ENCODE measurements around the gene GBX2. TPM values are rescaled to one million over a fixed set of nuclear protein-coding genes. Genes with fewer than 3 reads are reported as not detected.

Gene GBX2
- total RNA-seq, 1 experiment from 2014 or later = not detected

DNA sequence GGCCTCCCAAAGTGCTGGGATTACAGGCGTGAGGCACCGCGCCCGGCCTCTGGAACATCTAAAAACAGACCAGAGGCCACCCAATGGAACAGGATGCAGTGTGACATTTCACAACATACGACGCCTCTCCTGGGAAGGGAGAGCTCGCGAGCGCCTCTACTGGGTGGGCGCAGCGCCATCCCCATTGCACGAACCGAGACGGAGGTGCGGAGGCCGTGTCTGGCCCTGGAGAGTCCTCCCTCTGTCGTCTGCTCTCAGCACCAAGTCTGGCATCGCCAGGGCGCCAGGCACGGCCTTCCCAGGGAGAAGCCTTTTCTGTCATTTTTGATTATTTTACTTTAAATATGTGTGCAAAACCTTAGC lies 9.4 kb upstream of the GBX2 start:
- BruUV-seq (replicated peaks) = no TSS peak
- no peak for TF ChIP-seq CTCF (IDR thresholded peaks at IDR 0.05; ENCODE audit: unreplicated experiment)
- CTCF ChIA-PET = interaction anchor here (0.6 to 5.3 kb wide), 9 partner anchors 9 to 412 kb away, joined by 3 to 52 read pairs (median 3); no protein-coding TSS in a partner anchor
- intact Hi-C loops (cut with micrococcal nuclease) = no loop called here
- POLR2A ChIA-PET = no interaction called here
- Mint-ChIP-seq H3K4me1 (ENCODE audit: insufficient read depth, unreplicated experiment) (peaks cover 13% of the 10 kb centered on the region), H3K4me3 (ENCODE audit: unreplicated experiment) (no peak overlapping the region), H3K27me3 (ENCODE audit: insufficient read depth, unreplicated experiment) (peaks cover 14% of the 10 kb centered on the region), H3K9me3 (ENCODE audit: unreplicated experiment) (no peaks in the 10 kb centered on the region), H3K36me3 (ENCODE audit: insufficient read depth, unreplicated experiment) (no peaks in the 10 kb centered on the region), H3K27ac (ENCODE audit: low read depth, unreplicated experiment) (no peak overlapping the region)
- DNase-seq (ENCODE audit: unreplicated experiment) = no peak

GRCh38 chr2:236176951-236177350 lies 8.8 kb upstream of the GBX2 start:
- Mint-ChIP-seq H3K4me1 (ENCODE audit: insufficient read depth, unreplicated experiment) (peaks cover 15% of the 10 kb centered on the region), H3K27me3 (ENCODE audit: insufficient read depth, unreplicated experiment) (peaks cover 20% of the 10 kb centered on the region), H3K27ac (ENCODE audit: low read depth, unreplicated experiment) (no peak overlapping the region), H3K36me3 (ENCODE audit: insufficient read depth, unreplicated experiment) (no peaks in the 10 kb centered on the region), H3K9me3 (ENCODE audit: unreplicated experiment) (no peaks in the 10 kb centered on the region), H3K4me3 (ENCODE audit: unreplicated experiment) (no peak overlapping the region)
- DNase-seq (ENCODE audit: unreplicated experiment) = no peak
- intact Hi-C loops (cut with micrococcal nuclease) = no loop called here
- no peak for TF ChIP-seq CTCF (IDR thresholded peaks at IDR 0.05; ENCODE audit: unreplicated experiment)
- no TSS peak for BruUV-seq (replicated peaks)
- POLR2A ChIA-PET = no interaction called here
- CTCF ChIA-PET = interaction anchor here (0.6 to 5.3 kb wide), 4 partner anchors 24 to 411 kb away, joined by 3 to 52 read pairs (median 3); no protein-coding TSS in a partner anchor

DNA sequence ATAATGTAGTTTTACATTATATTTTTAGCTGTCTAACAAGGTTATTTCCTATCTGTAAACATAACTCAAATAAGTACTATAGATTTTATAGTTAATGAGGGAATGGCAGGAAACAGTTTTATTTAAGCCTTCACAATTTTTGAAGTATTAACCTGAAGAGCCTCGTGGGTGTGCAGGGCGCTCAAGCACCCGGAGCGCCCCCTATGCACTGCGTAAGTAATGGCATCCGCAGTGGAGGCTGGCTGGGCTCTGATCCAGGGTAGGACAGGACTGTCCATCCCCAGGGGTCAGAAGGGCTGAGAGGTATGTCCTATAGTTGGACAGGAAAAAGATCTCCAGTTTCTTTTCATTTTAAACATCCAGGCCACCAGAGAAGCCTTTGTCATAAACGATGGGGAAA lies 8.2 kb upstream of the GBX2 start:
- DNase-seq (ENCODE audit: unreplicated experiment) = peak; percentile 51
- ChIA-PET POLR2A (no interaction called here), CTCF (interaction anchor here (0.6 to 1.8 kb wide), 7 partner anchors 8 to 397 kb away, joined by 3 to 5 read pairs (median 3); no protein-coding TSS in a partner anchor)
- Mint-ChIP-seq H3K4me1 (ENCODE audit: insufficient read depth, unreplicated experiment) (peaks cover 18% of the 10 kb centered on the region), H3K27me3 (ENCODE audit: insufficient read depth, unreplicated experiment) (peaks cover 26% of the 10 kb centered on the region), H3K36me3 (ENCODE audit: insufficient read depth, unreplicated experiment) (no peaks in the 10 kb centered on the region), H3K4me3 (ENCODE audit: unreplicated experiment) (no peak overlapping the region), H3K27ac (ENCODE audit: low read depth, unreplicated experiment) (no peak overlapping the region), H3K9me3 (ENCODE audit: unreplicated experiment) (no peaks in the 10 kb centered on the region)
- TF ChIP-seq CTCF (IDR thresholded peaks at IDR 0.05; ENCODE audit: unreplicated experiment) = peak; percentile 56
- intact Hi-C loops (cut with micrococcal nuclease) = no loop called here
- BruUV-seq (replicated peaks) = no TSS peak

GRCh38 chr2:236175548-236176150 lies 7.5 kb upstream of the GBX2 start:
- H3K9me3 Mint-ChIP-seq (ENCODE audit: unreplicated experiment) = no peaks in the 10 kb centered on the region
- POLR2A ChIA-PET = no interaction called here
- intact Hi-C loops (cut with micrococcal nuclease) = no loop called here
- BruUV-seq (replicated peaks) = no TSS peak
- H3K27ac Mint-ChIP-seq (ENCODE audit: low read depth, unreplicated experiment) = no peak overlapping the region
- H3K4me3 Mint-ChIP-seq (ENCODE audit: unreplicated experiment) = no peak overlapping the region
- CTCF ChIA-PET = interaction anchor here (0.6 to 1.8 kb wide), 7 partner anchors 9 to 396 kb away, joined by 3 to 5 read pairs (median 3); no protein-coding TSS in a partner anchor
- H3K27me3 Mint-ChIP-seq (ENCODE audit: insufficient read depth, unreplicated experiment) = peaks cover 33% of the 10 kb centered on the region
- no peak for DNase-seq (ENCODE audit: unreplicated experiment)
- H3K36me3 Mint-ChIP-seq (ENCODE audit: insufficient read depth, unreplicated experiment) = no peaks in the 10 kb centered on the region
- TF ChIP-seq CTCF (IDR thresholded peaks at IDR 0.05; ENCODE audit: unreplicated experiment) = no peak
- H3K4me1 Mint-ChIP-seq (ENCODE audit: insufficient read depth, unreplicated experiment) = peaks cover 16% of the 10 kb centered on the region
